ENCODE measurements around the gene RAB11FIP5.
"Not testable (repeated sequence)": the region's sequence is repeated elsewhere in the genome, so short reads cannot be mapped to it uniquely, and the experiment has no call there.

The RAB11FIP5 gene

GRCh38 chr2:73069855-73070642 is 42.7 kb downstream of the RAB11FIP5 start:
- DNase-seq: no peak

GRCh38 chr2:73069041-73069854 is 43.5 kb downstream of the RAB11FIP5 start:
- DNase-seq: no peak

- no peak for DNase-seq
Observed at GRCh38 chr2:73068147-73068546, 44.6 kb downstream of the RAB11FIP5 start.

- no peak for DNase-seq
Observed at GRCh38 chr2:73067043-73067442, 45.7 kb downstream of the RAB11FIP5 start.

GRCh38 chr2:73065070-73065469 is 47.7 kb downstream of the RAB11FIP5 start:
- not testable (repeated sequence) for DNase-seq

GRCh38 chr2:73063909-73064875 is 48.6 kb downstream of the RAB11FIP5 start:
- peak; percentile 14 for DNase-seq

- DNase-seq: no peak
Observed at GRCh38 chr2:73063472-73063871, 49.3 kb downstream of the RAB11FIP5 start.

- no peak for DNase-seq
Observed at GRCh38 chr2:73059106-73059505, 53.6 kb downstream of the RAB11FIP5 start.

GRCh38 chr2:73054980-73055379 is 57.8 kb downstream of the RAB11FIP5 start:
- DNase-seq: no peak

- no peak for DNase-seq
Observed at GRCh38 chr2:73053316-73054114, 59.2 kb downstream of the RAB11FIP5 start.

GRCh38 chr2:73050121-73050545 is 62.6 kb downstream of the RAB11FIP5 start:
- DNase-seq: no peak

- DNase-seq: peak; percentile 72
Observed at GRCh38 chr2:73043929-73044832, 68.6 kb downstream of the RAB11FIP5 start.

GRCh38 chr2:73043276-73043675 is 69.5 kb downstream of the RAB11FIP5 start:
- no peak for DNase-seq

GRCh38 chr2:73037947-73038585 is 74.7 kb downstream of the RAB11FIP5 start:
- peak; percentile 68 for DNase-seq

- DNase-seq: no peak
Observed at GRCh38 chr2:73036766-73037165, 76.0 kb downstream of the RAB11FIP5 start.

GRCh38 chr2:73035899-73036711 is 76.6 kb downstream of the RAB11FIP5 start:
- DNase-seq: no peak

- DNase-seq: no peak
Observed at GRCh38 chr2:73034661-73035375, 77.9 kb downstream of the RAB11FIP5 start.

GRCh38 chr2:73033766-73034381 is 78.9 kb downstream of the RAB11FIP5 start:
- DNase-seq: no peak

Data from NCI-H345 (cell line).